ENCODE data around the gene VGLL4. TPM values are rescaled to one million over a fixed set of nuclear protein-coding genes. Genes with fewer than 3 reads are reported as not detected.

The VGLL4 gene
- total RNA-seq, 4 donors from 2014 or later: 59.5 to 117 (median 80.9) TPM

GRCh38 chr3:11509173-11510000, 134.3 kb downstream of the VGLL4 start:
- TF ChIP-seq POLR2A (IDR thresholded peaks at IDR 0.05) (no peak), CTCF (IDR thresholded peaks at IDR 0.05) (no peak)
- intact Hi-C loops (cut with DNase I; ENCODE audit: low total_unique reads): no loop called here
- DNase-seq (ENCODE audit: low spot score in 2 of 2): peak; percentile 55 to 89
- 12 to 19% methylated on average over 9 of the region's 9 CpGs for WGBS, 2 donors
- H3K4me3 ChIP-seq (ENCODE audit: low read depth, poor library complexity, severe bottlenecking): no peak overlapping the region

- H3K4me3 ChIP-seq (ENCODE audit: low read depth, poor library complexity, severe bottlenecking): no peak overlapping the region
- intact Hi-C loops (cut with DNase I; ENCODE audit: low total_unique reads): no loop called here
- DNase-seq (ENCODE audit: low spot score in 2 of 2): no peak
- TF ChIP-seq POLR2A (IDR thresholded peaks at IDR 0.05) (no peak), CTCF (IDR thresholded peaks at IDR 0.05) (no peak)
- WGBS, 2 donors: 64 to 65% methylated on average over 5 of the region's 5 CpGs
These were observed 135.2 kb downstream of the VGLL4 start for GRCh38 chr3:11508346-11509172.

- no peak overlapping the region for H3K4me3 ChIP-seq (ENCODE audit: low read depth, poor library complexity, severe bottlenecking)
- intact Hi-C loops (cut with DNase I; ENCODE audit: low total_unique reads): no loop called here
- TF ChIP-seq POLR2A (IDR thresholded peaks at IDR 0.05) (no peak), CTCF (IDR thresholded peaks at IDR 0.05) (no peak)
- no peak for DNase-seq (ENCODE audit: low spot score in 2 of 2)
These were observed 136.0 kb downstream of the VGLL4 start for GRCh38 chr3:11507719-11508118.

Other genes with a start within 250 kb of the VGLL4 start
- gene TAMM41, start 203.0 kb upstream of the VGLL4 start, total RNA-seq: 10 to 100 TPM in 1 of 4 donors, 1 to 10 TPM in 3; 7.5 to 10.8 (median 9.1) TPM

All from lower leg skin (tissue), 4 donors.